ENCODE data around the gene OR10R2.

Gene OR10R2, protein sequence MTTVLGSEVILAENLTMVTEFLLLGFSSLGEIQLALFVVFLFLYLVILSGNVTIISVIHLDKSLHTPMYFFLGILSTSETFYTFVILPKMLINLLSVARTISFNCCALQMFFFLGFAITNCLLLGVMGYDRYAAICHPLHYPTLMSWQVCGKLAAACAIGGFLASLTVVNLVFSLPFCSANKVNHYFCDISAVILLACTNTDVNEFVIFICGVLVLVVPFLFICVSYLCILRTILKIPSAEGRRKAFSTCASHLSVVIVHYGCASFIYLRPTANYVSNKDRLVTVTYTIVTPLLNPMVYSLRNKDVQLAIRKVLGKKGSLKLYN

DNA sequence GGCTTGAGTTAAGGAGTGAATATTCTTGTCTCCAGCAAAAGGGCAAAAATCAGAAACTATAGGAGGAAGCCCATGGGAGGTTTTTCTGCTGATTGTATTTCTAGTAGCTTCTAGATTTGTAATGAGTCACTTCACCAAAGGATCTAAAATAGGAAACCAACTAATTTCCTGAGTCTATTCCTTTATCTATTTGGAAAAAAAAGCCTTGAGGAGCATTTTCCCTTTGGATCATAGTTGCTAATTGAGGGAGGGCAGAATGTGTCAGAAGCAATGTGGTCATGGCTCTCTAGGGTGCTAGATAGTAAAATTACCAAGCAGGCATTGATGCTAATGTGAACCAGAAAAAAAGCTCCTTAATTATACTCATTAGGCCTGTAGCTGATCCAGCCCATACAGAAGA is at the start of gene OR10R2:
OR10R2 (plus strand) TSS at position 301 of the 400 bp plus-strand sequence. CDS start 106 bp downstream, outside the sequence.
- DNase-seq = peak in 1 of 3 donors; percentile 26

DNA sequence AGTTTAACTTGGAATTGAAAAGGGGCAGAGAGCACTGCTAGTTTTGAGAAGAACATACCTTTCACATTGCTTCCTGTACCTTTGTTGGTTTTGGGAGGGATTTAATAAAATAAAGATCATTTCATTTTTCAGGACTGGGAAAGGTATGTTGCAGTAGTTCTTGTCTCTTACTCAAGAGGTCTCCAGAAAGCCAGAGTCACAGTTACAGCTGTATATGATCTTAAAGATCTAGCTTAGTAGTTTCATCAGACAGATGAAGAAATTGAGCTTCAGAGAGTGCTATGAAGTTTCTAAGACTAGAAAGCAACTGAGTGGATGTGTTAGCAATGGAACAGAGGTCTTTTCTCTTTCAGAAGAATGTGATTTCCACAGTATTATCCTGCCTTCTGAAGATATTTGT is 47.0 kb upstream of the OR10R2 start:
- peak in 1 of 3 donors; percentile 23 for DNase-seq

DNA sequence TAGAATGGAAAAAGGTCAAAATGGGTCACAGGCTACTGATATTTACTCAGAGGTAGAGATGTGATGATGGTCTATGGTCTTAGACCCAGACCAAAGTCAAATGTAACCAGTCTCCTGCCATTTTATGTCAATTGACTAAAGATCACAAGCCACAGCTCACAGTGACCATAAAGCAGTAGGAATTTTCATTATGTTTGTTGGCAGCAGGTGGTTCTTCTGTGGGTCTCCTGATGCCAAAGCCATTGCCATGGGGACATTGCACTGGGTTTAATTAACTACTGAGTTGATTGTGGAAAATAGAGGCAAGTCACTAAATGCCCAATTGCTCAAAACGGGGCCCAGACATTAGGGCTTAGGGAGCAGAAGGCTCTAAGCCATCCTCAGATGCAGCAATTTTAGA is 45.9 kb upstream of the OR10R2 start, which contains the start of gene OR10K2:
OR10K2 (minus strand) TSS at position 101 of the 400 bp plus-strand sequence. CDS start 5,371 bp downstream, outside the sequence.
- no peak for DNase-seq

DNA sequence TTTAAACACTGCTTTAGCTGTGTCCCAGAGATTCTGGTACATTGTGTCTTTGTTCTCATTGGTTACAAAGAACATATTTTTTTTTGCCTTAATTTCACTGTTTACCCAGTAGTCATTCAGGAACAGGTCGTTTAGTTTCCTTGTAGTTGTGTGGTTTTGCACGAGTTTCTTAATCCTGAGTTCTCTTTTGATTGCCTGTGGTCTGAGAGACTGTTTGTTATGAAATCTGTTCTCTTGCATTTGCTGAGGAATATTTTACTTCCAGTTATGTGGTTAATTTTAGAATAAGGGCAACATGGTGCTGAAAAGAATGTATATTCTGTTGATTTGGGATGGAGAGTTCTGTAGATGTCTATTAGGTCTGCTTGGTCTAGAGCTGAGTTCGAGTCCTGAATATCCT is 41.9 kb upstream of the OR10R2 start:
- DNase-seq = peak; percentile 32 to 64 (median 49)

DNA sequence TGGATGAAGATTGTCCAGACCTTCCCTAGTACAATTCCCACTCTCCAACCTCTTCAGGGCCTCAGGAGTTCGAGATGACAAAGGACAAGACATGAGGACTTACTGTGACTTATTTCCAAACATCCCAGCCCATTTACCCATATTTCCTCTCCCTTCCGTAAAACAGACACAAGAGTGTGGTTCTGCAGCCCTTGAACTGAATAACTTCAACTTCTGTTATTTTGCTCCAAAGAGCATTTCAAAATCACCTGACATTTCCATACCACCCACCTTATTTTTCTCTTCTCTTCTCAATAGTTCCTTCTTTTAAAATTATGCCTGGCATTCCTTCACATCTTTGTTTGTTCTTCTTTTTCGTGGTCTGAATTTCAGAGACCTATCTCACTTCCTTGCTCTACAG is 37.3 kb upstream of the OR10R2 start:
- DNase-seq = peak; percentile 7 to 41 (median 30)

DNA sequence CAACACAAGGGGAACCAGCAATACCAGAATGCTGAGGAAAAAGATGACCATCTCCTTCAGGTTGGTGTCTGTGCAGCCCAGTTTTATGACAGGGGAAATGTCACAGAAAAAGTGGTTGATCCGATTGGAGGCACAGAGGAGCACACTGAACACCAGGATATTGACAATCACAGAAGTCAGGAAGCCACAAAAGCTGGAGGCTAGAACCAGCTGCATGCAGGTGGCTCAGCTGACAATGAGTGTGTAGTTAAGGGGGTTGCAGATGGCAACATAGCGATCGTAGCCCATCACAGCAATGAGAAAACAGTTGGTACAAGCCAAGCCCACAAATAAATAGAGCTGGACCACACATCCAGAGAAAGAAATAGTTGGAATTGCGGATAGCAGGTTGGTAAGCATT is 26.6 kb upstream of the OR10R2 start:
- no peak for DNase-seq

DNA sequence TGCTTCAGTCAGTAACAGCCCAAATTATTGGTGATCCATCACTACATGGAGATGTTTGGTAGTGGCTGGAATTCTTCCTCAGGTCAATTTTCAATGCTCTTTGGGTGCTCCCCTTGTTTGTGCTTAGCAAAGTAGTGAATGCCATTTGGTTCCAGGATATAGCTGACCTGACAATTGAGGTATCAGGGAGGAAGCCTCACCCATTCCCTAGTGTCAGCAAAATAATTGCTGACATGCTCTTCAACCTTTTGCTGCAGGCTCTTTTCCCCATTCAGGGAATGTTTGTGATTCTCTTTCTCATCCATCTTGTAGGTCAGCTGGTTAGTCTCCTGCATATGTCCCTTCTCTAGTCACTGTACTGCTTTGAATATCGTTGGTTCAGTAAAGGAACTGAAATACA is 17.5 kb upstream of the OR10R2 start:
- no peak for DNase-seq

DNA sequence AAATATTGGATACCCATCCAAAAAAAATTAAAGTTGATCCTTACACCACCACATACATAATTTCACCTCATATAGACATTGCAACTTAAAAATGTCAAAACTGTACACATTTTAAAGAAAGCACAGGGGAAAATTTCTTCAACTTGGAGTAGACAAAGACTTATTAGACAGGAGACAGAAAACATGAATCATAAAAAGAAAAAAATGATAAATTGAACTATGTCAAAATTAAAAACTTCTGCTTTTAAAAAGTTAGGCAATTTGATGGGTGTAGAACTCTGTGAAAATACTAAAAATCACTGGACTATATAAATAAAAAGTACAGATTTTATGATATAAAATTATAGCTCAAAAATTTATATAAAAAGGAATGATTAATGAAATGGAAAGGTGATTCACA is 14.8 kb upstream of the OR10R2 start:
- peak in 2 of 3 donors; percentile 19 to 61 for DNase-seq

DNA sequence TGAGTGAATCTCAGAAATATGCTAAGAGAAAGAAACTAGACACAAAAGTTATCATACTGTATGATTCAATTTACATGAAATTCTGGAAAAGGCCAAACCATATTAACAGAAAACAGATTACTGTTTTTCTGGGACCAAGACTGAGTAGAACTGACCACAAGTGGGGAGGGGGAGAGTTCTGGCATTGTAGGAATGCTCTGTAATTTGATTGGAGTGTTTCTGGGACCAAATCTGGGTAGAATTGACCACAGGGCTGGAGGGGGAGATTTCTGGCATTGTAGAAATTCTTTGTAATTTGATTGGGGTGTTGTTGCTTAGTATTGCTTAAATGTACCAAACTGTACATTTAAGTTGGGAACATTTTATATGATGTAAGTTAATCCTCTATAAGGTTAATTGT is 13.8 kb upstream of the OR10R2 start:
- DNase-seq = no peak

DNA sequence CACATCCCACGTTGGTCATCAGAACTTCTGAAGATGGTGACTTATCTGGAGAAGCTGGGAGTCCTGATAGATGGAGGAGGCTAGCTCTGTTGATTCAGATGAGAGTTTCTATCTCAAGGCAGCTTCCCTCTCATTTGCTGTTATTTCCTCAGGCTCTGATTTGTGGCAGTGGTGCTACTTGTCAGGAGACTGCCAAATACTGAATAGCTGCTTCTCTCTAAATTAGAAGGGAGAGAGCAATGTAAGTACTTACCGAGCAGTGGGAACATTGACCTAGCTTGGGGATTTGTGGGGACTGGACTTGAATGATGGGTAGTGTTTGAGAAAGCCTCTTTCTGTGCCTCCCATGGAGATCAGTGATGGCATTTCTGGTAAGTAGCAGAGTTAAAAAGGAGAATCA is 10.5 kb upstream of the OR10R2 start, which contains the start of gene OR10K1:
OR10K1 (plus strand) TSS at position 301 of the 400 bp plus-strand sequence. CDS start 3,728 bp downstream, outside the sequence.
- DNase-seq = no peak

DNA sequence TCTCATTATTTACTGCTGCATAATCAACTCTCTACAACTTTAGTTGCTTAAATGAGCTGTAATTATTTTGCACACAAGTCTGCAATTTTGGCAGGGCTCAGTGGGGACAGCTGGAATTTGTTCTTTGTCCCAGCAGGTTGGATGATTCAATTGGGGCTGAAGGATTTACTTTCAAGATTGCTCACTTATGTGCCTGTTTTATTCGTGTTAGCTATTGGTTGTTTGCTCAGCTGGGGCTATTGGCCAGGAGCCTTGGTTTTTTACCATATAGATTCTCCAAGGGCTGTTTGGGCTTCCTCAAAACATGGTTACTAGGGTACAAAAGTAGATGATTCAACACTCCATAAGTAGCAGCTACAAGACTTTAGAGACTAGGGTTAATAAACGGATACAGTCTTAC is 13.4 kb downstream of the OR10R2 start:
- DNase-seq = no peak

DNA sequence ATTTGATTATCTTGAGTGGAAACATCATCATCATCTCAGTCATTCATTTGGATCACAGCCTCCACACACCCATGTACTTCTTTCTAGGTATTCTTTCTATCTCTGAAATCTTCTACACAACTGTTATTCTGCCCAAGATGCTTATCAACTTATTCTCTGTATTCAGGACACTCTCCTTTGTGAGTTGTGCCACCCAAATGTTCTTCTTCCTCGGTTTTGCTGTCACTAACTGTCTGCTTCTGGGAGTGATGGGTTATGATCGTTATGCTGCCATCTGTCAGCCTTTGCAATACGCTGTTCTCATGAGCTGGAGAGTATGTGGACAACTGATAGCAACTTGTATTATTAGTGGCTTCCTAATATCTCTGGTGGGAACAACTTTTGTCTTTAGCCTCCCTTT is 19.3 kb downstream of the OR10R2 start:
- DNase-seq = no peak

DNA sequence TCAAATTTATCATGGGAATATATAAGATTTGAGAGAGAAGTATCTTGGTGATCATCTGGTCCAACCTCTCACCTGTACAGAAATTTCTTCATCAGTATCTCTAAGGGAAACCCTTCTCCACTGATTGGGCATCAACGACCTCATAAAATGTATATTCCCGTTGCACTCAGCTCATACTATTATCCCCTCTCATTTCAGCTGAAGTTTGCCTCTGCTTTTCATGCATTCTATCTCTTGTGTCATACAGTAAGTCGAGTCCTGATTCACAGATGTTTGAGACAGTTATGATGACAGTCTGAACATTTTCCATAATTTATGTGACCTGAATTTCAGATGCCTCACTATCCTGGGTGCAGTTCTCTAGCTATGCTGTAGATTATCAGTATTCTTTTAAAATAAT is 21.0 kb downstream of the OR10R2 start:
- DNase-seq = no peak

DNA sequence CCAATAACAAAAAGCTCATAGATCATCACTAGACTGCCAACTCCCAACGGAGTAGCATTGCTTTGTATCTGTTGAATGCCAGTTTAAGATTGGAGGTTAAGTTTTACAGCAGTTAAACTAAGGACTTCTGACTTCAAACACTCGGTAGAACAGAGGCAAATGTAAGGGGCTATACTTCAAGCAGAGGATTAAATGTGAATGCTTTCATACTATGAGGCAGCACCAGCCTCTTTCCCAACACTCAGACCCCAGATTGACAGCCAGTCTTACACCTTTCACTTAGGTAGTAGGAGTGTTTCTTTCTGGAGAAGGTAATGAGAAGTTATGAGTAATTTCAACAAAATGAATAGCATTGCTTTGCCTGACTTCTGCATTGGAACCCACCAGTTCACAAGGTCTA is 22.8 kb downstream of the OR10R2 start:
- no peak for DNase-seq

DNA sequence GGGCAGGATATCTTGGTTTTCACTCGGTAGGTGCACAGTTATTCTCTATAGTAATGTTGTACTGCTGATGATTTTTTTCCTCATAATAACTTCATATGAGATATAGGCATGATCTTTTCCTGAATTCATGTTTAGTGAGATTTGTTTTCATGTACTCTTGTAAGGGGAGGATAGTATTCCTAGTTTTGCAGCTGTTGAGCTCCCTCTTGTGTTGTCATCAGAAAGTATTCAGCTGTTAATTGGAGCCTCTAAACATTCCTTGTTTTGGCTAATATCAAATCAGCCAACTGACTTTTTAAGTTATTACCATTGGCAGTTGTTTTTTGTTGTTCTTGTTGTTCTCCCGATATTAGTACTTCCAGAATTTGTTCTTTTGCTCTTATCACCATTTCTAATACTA is 24.4 kb downstream of the OR10R2 start:
- DNase-seq = peak; percentile 51 to 75 (median 59)

DNA sequence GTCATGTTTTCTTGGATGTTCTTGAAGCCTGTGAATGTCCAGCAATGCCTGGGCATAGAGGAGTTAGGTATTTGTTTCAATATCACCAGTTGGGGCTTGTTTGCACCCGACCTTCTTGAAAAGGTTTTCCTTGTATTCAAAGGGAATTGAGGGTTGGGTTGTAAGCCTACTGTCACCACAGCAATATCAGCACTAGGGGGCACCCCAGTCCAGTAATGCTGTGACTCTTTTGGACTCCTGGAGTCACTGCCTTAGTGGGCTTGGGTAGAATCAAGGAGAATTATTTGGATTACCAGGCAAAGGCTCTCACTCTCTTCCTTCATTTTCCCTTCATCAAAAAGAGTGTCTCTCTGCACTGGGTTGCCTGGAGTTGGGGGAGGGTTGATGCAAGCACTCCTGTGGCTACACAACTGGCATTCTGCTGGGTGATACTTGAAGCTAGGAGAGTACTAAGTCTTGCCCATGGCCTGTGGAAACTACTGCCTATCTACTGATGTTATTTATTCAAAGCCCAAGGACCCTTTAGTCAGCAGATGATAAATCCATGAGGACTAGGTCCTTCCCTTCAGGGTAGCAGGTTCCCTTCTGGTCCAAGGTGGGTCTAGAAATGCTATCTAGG is 34.5 kb downstream of the OR10R2 start:
- peak; percentile 71 to 83 (median 78) for DNase-seq

DNA sequence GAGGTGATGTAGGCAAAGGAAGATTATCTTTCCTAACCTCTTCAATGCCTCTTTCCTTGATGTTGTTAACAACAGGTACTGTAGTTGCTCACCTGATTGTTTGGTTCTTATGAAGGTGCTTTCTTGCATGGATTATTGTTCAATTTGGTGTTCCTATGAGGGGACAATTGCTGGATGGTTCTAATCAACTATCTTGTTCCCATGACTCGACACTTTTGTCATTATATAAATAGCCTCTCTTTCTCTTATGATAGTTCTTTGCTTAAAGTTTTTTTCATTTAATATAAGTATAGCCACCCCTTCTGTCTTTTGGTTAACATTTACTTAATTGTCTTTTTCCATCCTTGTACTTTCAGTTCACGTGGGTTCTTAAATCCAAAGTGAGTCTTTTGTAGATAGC is 35.5 kb downstream of the OR10R2 start:
- no peak for DNase-seq

DNA sequence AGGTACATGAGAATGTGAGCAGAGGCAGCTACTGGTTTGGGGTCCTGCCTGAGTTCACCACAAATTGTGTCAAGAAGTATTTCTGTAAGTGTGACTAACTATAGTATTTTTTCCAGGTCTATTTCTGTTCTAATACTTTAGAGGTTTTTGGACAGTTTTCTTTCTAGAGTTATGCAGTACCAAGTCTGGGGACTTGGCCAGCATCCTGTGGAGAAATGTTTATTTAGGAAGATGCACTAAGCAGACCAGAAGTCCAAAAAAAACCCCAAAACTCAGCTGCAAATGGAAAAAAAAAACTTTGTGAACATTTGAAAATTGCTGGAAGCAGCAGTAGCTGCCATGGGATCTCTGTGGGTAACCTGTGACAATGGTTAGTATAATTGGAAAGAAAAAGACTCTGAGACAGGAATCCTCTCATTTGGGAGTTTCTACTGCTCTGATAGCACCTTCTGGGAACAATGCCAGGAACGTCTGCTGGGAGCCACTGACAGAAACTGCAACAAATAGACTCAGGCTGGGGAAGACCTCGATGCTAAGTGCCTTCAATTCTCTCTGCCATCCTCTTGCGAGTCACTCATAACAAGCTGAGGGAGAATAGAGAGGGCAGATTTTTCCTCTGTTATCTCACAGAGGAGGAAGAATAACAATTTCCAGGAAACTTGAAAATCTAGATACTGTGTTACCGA is 37.6 kb downstream of the OR10R2 start:
- DNase-seq = no peak

DNA sequence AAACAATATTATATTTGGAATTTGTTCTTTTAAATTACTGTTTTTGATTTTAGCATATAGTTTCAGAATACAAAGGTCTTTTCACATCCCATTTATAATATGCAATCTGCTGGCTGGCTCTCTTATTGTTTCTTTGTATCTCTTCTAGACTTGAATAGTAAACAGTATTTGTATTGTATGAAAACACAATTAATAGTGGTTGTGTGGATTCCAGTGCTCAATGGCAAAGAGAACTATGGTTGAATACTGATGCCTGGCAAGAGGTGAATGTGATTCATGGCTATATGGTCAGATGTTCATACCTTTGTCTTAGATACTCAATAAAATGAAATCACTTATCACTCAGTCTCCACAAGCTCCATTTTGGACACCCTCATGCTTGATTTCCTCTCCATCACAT is 44.9 kb downstream of the OR10R2 start:
- DNase-seq = no peak

DNA sequence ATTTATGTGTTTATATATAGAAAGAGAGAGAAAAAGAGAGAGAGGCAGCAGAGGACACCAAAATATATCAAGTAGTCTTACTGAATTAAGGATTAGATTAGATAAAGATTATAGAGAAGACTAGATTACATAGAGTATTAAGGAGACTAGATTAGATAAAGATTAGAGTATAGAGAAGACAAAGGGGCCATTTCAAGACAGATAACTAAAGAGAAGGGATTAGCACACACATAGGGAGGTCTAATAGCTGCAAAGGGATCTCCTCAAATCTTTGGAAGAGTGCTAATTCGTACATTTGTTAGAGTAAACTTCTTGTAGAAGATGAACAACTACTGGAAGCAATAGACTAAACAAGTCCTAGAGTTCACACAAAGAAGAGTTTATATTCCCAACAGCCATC is 48.0 kb downstream of the OR10R2 start:
- DNase-seq = no peak

DNA sequence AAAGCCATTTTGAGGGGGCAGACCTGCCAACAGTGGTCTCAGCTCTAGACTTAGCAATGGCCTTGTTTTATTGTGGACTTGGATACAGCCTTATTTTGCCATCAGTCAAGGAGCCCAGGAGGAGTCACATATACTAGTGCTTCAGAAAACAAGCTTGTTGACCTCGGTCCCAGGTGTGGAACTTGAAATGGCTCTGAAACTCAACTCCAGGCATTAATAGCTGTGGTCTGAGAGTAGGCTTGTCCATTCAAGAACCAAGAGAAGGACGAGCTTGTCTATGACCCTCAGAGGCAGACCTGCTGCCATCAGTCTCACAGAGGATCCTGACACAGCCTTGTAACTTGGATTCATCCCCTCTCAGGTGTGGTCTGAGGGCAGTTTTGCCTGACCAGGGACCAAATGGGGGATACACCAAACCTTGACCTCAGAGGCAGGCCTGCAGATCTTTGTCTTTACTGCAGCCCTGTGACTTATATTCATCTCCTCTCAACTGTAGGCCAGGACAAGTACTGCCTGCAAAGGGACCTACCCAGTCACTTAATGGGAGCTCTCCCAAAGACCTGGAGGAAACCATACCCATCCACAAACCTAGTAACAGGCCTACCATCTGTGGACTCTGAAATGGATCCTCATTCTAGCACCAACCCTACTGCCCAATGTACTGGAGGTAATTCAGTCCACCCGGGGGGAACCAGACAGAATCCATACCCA is 49.1 kb downstream of the OR10R2 start:
- no peak for DNase-seq

DNA sequence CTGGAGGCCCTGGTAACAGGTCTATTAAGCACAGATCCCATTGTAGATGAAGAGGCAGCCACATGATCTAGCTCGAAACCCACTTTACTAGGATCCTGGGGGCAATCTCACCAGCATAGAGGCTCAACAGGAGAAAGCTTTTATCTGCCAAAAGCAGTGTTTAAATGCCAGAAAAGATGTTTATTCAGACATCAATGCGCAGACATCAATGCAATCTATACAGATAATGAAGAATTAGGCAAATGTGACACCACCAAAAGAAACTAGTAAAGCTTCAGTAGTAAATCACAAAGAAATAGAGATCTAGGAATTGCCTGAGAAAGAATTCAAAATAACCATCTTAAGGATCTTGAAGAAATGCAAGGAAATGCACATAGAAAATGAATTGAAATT is 49.6 kb downstream of the OR10R2 start:
- no peak for DNase-seq

DNA sequence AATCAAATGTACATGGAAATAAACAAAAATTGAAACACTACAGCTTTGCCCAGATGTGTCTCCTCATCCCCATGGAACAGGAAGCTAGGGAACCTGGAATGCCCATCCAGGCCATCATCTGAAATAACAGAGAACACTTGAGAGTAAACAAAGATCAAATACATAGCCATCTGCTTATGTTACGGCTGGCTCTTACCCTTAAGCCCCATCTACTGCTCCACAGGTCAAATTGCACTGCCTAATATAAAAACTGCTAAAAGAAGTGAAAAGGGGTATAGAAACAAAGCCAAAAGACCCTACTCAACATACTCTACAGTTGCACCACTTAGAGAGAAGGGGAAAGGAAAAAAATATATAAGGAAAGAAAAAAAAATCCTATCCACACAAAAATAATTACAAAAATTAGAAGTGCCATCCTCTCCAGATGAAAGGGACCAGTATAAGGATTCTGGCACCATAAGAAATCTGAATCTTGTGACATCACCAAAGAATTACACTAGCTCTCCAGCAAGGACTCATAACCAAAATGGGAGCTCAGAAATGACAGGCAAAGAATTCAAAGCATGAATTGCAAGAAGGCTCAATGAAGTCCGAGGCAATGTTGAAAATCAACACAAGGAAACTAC is 55.3 kb downstream of the OR10R2 start:
- peak in 2 of 3 donors; percentile 48 to 61 for DNase-seq

Measured in suppressor macrophage treated with lipopolysaccharide for 1 hour (primary cell).